ENCODE data around the gene ATP1A1.

The ATP1A1 gene

GRCh38 chr1:116415699-116416533, 42.9 kb downstream of the ATP1A1 start:
- no peak for DNase-seq

GRCh38 chr1:116416854-116417513, 43.9 kb downstream of the ATP1A1 start:
- DNase-seq = no peak

GRCh38 chr1:116417678-116418077, 44.6 kb downstream of the ATP1A1 start:
- DNase-seq = no peak

GRCh38 chr1:116418091-116418830, 45.2 kb downstream of the ATP1A1 start:
- DNase-seq = peak; percentile 83

GRCh38 chr1:116420417-116421200, 47.6 kb downstream of the ATP1A1 start:
- DNase-seq = no peak

GRCh38 chr1:116424438-116424837, 51.4 kb downstream of the ATP1A1 start:
- no peak for DNase-seq

GRCh38 chr1:116424863-116425262, 51.8 kb downstream of the ATP1A1 start:
- no peak for DNase-seq

GRCh38 chr1:116425987-116426386, 52.9 kb downstream of the ATP1A1 start:
- no peak for DNase-seq

GRCh38 chr1:116426401-116426800, 53.4 kb downstream of the ATP1A1 start:
- no peak for DNase-seq

- no peak for DNase-seq
Measured at GRCh38 chr1:116428576-116428975, 55.5 kb downstream of the ATP1A1 start.

- DNase-seq = no peak
Measured at GRCh38 chr1:116429821-116430374, 56.9 kb downstream of the ATP1A1 start.

- DNase-seq = no peak
Measured at GRCh38 chr1:116431870-116432500, 58.9 kb downstream of the ATP1A1 start.

GRCh38 chr1:116432655-116433265, 59.7 kb downstream of the ATP1A1 start:
- no peak for DNase-seq

GRCh38 chr1:116433275-116434257, 60.5 kb downstream of the ATP1A1 start:
- no peak for DNase-seq

GRCh38 chr1:116434849-116435248, 61.8 kb downstream of the ATP1A1 start:
- no peak for DNase-seq

- DNase-seq = no peak
Measured at GRCh38 chr1:116435806-116436610, 63.0 kb downstream of the ATP1A1 start.

- no peak for DNase-seq
Measured at GRCh38 chr1:116436611-116436970, 63.5 kb downstream of the ATP1A1 start.

GRCh38 chr1:116439701-116440100, 66.7 kb downstream of the ATP1A1 start:
- DNase-seq = no peak

- no peak for DNase-seq
Measured at GRCh38 chr1:116440731-116441130, 67.7 kb downstream of the ATP1A1 start.
